Cortex of kidney (tissue), 1 donor: ENCODE data around the gene TSHR.
"Not testable (repeated sequence)": the region's sequence is repeated elsewhere in the genome, so short reads cannot be mapped to it uniquely, and the experiment has no call there.

Experiments
- DNase-seq: peaks from one replicate; lab custom pipeline; 2025; lab: John Stamatoyannopoulos, UW

Gene TSHR

GRCh38 chr14:80951491-80951890, 3.9 kb upstream of the TSHR start:
- no peak for DNase-seq

- not testable (repeated sequence) for DNase-seq
These were observed 2.2 kb upstream of the TSHR start for GRCh38 chr14:80953211-80953610.

- no peak for DNase-seq
These were observed 628 bp upstream of the TSHR start for GRCh38 chr14:80954687-80955299.

- no peak for DNase-seq
These were observed 681 bp downstream of the TSHR start for GRCh38 chr14:80956102-80956501.

GRCh38 chr14:80956922-80957321, 1.5 kb downstream of the TSHR start:
- DNase-seq: no peak

GRCh38 chr14:80957613-80958012, 2.2 kb downstream of the TSHR start:
- DNase-seq: no peak

- no peak for DNase-seq
These were observed 2.8 kb downstream of the TSHR start for GRCh38 chr14:80958226-80958625.

- DNase-seq: no peak
These were observed 3.5 kb downstream of the TSHR start for GRCh38 chr14:80958939-80959338.

GRCh38 chr14:80959496-80959895, 4.1 kb downstream of the TSHR start:
- DNase-seq: no peak

- no peak for DNase-seq
These were observed 9.6 kb downstream of the TSHR start for GRCh38 chr14:80965037-80965436.

GRCh38 chr14:80973931-80974641, 18.7 kb downstream of the TSHR start:
- DNase-seq: no peak

GRCh38 chr14:80974679-80975078, 19.3 kb downstream of the TSHR start:
- no peak for DNase-seq

- DNase-seq: no peak
These were observed 21.8 kb downstream of the TSHR start for GRCh38 chr14:80977221-80977620.

- no peak for DNase-seq
These were observed 23.0 kb downstream of the TSHR start for GRCh38 chr14:80978403-80978802.

- no peak for DNase-seq
These were observed 24.5 kb downstream of the TSHR start for GRCh38 chr14:80979951-80980350.

GRCh38 chr14:80981156-80981555, 25.7 kb downstream of the TSHR start:
- no peak for DNase-seq

- DNase-seq: no peak
These were observed 26.3 kb downstream of the TSHR start for GRCh38 chr14:80981673-80982072.

- no peak for DNase-seq
These were observed 27.3 kb downstream of the TSHR start for GRCh38 chr14:80982711-80983110.

- no peak for DNase-seq
These were observed 32.0 kb downstream of the TSHR start for GRCh38 chr14:80987235-80988032.

GRCh38 chr14:80988192-80988591, 32.8 kb downstream of the TSHR start:
- DNase-seq: no peak

GRCh38 chr14:80988735-80989429, 33.5 kb downstream of the TSHR start:
- DNase-seq: no peak

- no peak for DNase-seq
These were observed 37.2 kb downstream of the TSHR start for GRCh38 chr14:80992580-80992979.
